Right lung (tissue), 5 donors: ENCODE data around the gene TBPL1. TPM values are rescaled to one million over a fixed set of nuclear protein-coding genes. Genes with fewer than 3 reads are reported as not detected.
"Not testable (repeated sequence)": the region's sequence is repeated elsewhere in the genome, so short reads cannot be mapped to it uniquely, and the experiment has no call there.

Source experiments
- DNase-seq, 2 donors: peaks; one replicate each; pipeline ENCODE4 v3.0.0-alpha.2; 2013
- polyA plus RNA-seq, 5 donors: library from polyadenylated mRNA; unstranded; fragments of 120-200 nt; gene quantifications; one replicate each; pipeline versions ENCODE4 v1.2.1 to v1.2.3, GENCODE V29; 2013; ENCODE audit warnings: inconsistent platforms in 1 of 5, low replicate concordance in 1 of 5; ENCODE audit not compliant: insufficient read length in 5 of 5, insufficient read depth in 1 of 5

The TBPL1 gene
- polyA plus RNA-seq, 5 donors = 50.8 to 71.0 (median 56.6) TPM

GRCh38 chr6:133951881-133952814 is 876 bp upstream of the TBPL1 start:
- DNase-seq = peak; percentile 73 to 76

DNA sequence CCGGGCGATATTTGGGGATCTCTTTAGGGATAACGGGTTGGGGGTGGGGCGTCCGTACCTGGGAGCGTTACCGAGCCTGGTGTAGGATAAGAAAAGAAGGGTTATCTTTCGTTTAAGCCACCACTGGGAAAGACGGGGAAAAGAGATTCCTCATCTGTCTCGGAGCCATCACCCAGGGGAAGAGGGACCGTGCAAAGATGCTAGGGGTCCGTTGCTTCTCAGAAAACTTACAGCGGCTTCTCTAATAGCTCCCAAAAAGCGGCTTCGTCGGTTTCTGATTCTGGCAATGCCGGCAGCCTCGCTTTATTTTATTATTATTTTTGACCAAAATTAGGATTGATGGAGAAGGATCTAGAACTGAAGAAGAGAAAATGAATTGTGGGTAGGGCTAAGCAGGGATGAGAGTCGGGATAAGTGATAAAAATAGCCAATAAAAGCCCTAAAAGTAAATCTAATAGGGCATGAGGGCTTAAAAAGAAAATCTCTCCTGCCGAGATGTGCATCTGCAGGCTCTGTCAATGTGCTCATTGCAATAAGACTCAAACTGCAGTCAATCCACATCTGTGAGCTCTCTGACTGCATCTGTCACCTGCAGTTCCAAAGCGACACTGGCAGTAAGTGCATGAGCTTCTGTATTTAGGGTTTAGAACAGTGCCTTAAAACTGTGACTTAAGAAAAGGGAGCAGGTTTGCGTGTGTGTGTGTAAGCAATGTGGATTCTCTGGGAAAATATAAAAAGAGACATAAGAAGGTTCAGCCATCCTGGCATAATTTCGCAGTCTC is 801 bp downstream of the TBPL1 start:
- DNase-seq = no peak

DNA sequence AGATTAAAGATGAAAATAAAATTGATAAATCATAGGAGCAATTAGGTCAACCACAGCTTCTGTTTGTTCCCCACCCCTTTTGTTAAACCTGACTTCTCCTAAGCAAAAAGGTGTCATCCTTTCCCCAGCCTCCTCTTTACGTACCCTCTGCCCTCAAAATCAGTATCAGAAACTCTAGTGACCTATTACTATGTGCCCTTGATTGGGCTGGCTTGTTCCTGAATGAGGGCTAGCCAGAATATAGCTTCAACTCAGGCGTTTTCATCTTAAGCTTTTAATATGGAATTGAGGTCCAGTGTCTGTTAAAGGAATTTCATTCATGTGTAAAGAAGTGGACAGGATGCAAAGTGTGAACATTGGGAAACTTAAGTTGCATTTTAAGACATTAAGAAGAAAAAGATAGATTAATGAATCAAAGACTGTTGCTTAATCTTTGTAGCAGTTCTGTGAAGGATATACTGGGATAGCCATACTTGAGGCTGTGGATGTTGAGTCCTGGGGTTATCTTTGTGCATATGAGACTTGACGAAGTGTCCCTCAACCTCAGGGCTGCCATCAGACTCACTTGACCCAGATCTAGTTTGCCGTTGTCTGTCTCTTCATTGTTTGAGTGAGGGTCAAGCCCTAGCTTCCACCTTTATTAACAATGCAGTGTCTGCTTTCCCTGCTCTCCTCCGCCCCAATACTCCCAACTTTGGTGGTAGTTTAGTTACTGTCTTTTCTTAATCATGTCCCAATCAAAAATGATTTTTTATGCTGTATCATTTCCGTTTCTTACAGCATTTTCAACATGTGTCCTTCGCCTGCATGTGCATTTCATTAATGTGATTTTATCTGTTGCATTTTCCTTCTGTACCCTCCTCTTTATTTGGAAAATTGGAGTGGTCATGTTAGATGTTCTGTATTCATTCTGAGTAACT is 1.9 kb downstream of the TBPL1 start:
- DNase-seq = no peak

DNA sequence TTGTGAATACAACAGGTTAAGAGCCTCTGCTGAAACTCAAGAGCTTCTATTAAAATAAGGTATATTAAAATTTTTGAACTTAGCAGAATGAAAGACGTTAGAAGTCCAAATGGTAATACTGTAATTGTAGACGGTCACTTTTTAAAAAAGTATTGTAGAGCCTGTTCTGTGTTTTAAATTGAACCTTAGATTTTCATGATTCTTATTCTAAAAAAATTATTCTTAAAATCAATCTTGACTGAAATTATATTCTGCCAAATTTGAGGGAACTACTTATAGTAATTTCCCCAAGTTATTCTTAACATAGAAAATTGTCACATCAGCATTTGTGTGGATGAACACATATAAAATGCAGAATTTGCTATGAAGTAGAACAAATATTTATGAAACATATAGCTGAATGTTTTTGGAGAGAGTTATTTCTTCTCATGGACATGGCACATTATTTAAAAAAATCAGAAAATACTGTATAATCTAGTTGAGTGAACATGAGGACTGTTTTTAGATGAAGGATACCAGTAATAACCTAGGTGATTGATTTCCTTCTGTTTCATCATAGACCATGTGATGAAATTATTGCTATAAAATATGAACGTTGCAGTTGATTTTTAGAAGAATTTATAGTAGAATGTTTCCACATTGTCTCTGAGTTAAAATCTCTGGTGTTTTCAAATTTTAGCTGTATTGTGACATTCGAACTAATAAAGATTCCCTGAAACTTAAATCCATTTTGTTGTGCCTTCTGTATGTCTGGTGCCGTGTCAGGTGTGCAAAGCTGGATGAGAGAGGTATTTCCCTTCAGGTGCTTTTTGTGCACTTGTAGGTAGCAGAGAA is 2.8 kb downstream of the TBPL1 start:
- no peak for DNase-seq

DNA sequence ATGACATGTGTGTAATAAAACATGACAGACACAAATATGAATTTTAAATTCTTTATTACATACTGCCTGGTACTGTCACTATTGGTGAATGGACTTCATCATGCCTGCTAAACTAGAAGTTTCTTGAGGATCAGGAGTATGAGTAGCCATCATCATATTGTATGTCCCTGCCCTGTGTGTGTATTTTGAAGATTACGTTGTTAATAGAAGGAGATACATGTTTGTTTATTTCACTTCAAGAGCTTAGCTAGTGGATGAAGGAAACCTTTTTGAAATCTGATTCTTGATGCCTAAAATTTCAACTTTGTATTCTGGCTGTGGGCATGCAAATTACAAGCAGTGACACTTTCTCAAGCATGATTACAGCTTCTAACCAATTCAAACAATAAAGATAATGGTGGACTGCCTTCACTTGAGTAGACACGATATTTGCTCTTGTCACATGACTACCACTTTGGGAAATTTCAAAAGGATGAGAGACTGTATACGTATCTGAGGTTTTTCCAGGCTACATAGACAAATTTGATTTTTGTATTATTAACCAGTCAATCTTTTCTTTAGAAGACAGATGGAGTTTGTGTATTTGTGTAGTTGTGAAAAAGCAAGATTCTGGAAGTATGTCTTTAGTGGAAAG is 3.5 kb downstream of the TBPL1 start:
- DNase-seq = no peak

- no peak for DNase-seq
Observed at GRCh38 chr6:133957227-133957626, 4.2 kb downstream of the TBPL1 start.

DNA sequence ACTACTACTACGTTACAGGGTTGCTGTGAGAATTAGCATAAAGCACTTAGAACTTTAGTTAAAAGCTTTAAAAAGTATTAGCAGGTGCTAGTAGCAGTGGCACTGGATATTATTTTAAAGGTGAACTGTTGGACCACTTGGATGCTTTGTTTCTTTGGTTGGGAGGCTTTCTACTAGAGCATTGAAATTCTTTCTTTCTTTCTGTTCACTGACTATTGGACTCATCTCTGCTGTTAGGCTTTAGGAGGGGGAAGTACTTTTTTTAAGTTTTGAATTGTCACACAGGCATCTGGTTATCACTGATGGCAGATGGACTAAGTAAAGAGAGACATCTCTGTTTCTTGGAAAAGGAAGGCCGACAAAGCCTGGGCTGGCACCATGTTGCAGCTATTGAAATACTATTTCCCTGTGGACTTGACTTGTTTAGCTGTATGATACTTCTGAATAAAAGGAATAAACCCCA is 4.8 kb downstream of the TBPL1 start:
- DNase-seq = no peak

- no peak for DNase-seq
Observed at GRCh38 chr6:133958791-133959190, 5.8 kb downstream of the TBPL1 start.

- no peak for DNase-seq
Observed at GRCh38 chr6:133959667-133960368, 6.8 kb downstream of the TBPL1 start.

DNA sequence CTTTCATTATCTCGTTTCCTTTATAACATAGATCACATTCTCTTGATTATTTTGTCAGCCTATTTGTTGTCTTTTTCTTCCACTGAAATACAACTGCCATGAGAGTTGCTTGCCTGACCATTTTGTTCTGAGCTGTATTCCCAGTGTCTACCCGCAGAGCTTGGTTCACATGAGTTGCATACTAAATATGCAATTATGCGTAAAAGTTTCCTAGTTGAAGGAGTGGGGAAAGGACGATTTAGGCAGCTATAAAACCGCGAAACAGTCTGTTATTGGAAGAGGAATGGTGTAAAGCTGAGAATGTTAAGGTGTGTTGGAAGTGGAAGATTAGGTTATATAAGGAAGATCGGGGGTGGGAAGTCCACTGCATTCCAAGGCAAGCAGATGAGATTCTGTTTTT is 8.8 kb downstream of the TBPL1 start:
- DNase-seq = no peak

GRCh38 chr6:133964052-133964451 is 11.0 kb downstream of the TBPL1 start:
- no peak for DNase-seq

GRCh38 chr6:133964702-133965101 is 11.7 kb downstream of the TBPL1 start:
- DNase-seq = no peak

DNA sequence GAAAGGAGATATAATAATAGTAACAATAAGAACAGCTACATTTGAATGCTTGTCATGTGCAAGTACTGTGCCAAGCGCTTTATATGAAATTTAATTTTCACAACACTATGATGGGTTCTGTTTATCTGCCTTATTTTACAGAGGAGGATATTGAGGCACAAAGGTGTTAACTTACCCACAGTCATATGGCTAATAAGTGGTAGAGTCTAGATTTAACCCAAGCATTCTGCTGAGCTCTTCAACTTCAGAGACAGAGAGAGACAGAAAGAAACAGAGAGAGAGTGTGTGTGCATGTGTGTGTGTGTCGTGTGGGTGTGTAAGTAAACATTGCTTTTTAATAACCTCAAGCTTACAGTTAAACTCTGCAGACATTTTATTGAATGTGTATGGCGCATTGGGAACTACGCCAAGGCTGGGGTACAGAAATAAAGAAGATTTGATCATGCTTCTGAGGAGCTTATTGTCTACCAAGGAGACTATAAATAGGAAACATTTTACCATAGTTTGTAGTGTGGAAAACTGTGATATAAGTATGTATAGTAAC is 12.9 kb downstream of the TBPL1 start:
- no peak for DNase-seq

DNA sequence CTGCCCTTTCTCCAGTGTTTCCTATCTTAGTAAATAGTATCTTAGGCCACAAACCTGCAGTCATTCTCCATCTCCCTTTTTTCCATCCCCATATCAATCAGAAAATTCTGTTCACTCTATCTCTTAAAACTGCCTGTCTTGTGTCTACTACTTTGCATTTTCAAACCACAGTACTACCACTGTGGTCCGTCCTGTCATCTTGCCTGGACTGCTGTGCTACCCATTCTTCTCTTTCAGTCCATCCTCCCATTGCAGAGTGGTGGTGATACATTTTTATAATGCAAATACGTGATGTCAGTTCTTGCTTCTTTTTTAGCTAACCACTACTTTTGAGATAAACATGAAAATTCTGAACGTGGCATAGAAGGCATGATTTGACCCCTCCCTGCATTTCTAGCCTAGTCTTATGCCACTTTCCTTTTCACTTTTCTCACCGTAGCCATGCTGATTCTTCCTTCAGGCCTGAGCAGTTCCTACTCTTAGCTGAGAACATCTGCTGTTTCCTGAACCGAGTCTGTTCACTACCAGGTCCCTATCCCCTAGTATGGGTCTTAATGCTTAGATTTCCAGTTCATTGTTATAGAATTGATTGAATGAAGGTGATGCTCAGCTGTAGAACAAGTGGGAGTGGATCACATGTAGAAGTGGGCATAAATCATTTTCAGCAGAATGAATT is 13.8 kb downstream of the TBPL1 start:
- DNase-seq = no peak

DNA sequence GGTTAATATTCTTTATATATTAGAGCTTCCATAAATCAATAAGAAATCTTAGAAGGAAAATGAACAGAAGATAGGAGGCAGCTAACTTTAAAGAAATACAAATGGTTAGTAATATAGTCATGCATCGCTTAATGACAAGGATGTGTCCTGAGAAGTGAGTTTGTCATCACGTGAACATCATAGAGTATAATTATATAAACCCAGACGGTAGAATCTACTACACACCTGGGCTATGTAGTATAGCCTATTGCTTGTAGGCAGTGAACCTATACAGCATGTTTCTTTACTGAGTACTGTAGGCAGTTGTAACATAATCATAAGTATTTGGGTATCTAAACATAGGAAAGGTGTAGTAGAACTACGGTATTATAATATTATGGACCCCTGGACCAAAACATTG is 14.3 kb downstream of the TBPL1 start:
- DNase-seq = no peak

- DNase-seq = not testable (repeated sequence)
Observed at GRCh38 chr6:133967835-133968234, 14.8 kb downstream of the TBPL1 start.

- DNase-seq = no peak
Observed at GRCh38 chr6:133969285-133969920, 16.4 kb downstream of the TBPL1 start.

GRCh38 chr6:133969921-133970295 is 16.9 kb downstream of the TBPL1 start:
- no peak for DNase-seq
